H1 (cell line): Measurements from ENCODE around the gene TEX264. TPM values are rescaled to one million over a fixed set of nuclear protein-coding genes. Genes with fewer than 3 reads are reported as not detected.

ENCODE experiments used
- CBX8 ChIP-seq: fragments of 300-800, 300-1000 bp; sonication (generic); IDR thresholded peaks from 2 replicates; pipeline ENCODE4 v1.7.1; 2016; ENCODE audit warnings: low read depth, low read length, borderline replicate concordance
- CEBPB ChIP-seq: IDR thresholded peaks from 2 replicates; pipeline ENCODE4 v1.6.1; 2012; ENCODE audit warnings: low read depth, low read length
- CREB1 ChIP-seq: IDR thresholded peaks from 2 replicates; pipeline ENCODE4 v1.6.1; 2012; ENCODE audit warnings: inconsistent platforms
- CTBP2 ChIP-seq: IDR thresholded peaks from 2 replicates; pipeline ENCODE4 v1.7.0; 2011; ENCODE audit warnings: borderline replicate concordance, mild to moderate bottlenecking, moderate library complexity, mixed read lengths, low read length; ENCODE audit not compliant: insufficient read depth, insufficient read length
- FOSL1 ChIP-seq: IDR thresholded peaks from 2 replicates; pipeline ENCODE4 v1.6.1; 2011; ENCODE audit warnings: mild to moderate bottlenecking, low read depth, low read length, moderate library complexity; ENCODE audit not compliant: insufficient read depth
- PHF8 ChIP-seq: fragments of 200-600 bp; sonication (generic); conservative IDR thresholded peaks from 2 replicates; pipeline ENCODE4 v1.7.1; 2012; ENCODE audit warnings: low read depth, mild to moderate bottlenecking, inconsistent platforms, low read length, moderate library complexity
- SP4 ChIP-seq: IDR thresholded peaks from 2 replicates; pipeline ENCODE4 v1.6.1; 2012; ENCODE audit warnings: low read length, inconsistent platforms
- polyA plus RNA-seq, 7 experiments: library from polyadenylated mRNA; depleted of rRNA in 3 of 7; stranded (reverse) in 5 of 7; unstranded in 2 of 7; fragments of >200 nt in 5 of 7; fragments of 200-250 nt in 2 of 7; gene quantifications; 1 replicate in 5 of 7; 2 replicates in 1 of 7; 4 replicates in 1 of 7; pipeline versions ENCODE4 v1.2.1 to v1.2.3, GENCODE V29; 2011 to 2013; ENCODE audit warnings: missing spikeins in 2 of 7, mixed read lengths in 2 of 7
- total RNA-seq: library from RNA; stranded (reverse); fragmentation: NEBNext Ultra II Directional; extraction: Animal tissue kit (Norgen Biotek cat#: 25700); gene quantifications from 2 replicates; pipeline ENCODE4 v1.2.1, GENCODE V29; 2021

TEX264 gene
- total and polyA plus RNA-seq, 2 of the 8 experiments (the other 6 are each of a cell fraction or from before 2014, with no cell fraction given): 11.2 to 35.6 TPM

- TF ChIP-seq FOSL1 (no peak), SP4 (no peak), CEBPB (no peak), CTBP2 (no peak), CREB1 (no peak), CBX8 (no peak), PHF8 (no peak)
These were observed 29.4 kb downstream of the TEX264 start (continued) for GRCh38 chr3:51700403-51700802.
